Breast epithelium (tissue), 4 donors: ENCODE data around the gene MINDY4B. TPM values are rescaled to one million over a fixed set of nuclear protein-coding genes. Genes with fewer than 3 reads are reported as not detected.

Experiments used
- DNase-seq, 2 donors: peaks; one replicate each; pipeline ENCODE4 v3.0.0-alpha.2; 2019; ENCODE audit warnings: low spot score in 2 of 2
- H3K27ac ChIP-seq, 2 donors: fragments of 200-600 bp; sonication (generic) in 1 of 2; one replicate each; pipeline ENCODE4 v1.5.1; 2016 to 2019; ENCODE audit warnings: mild to moderate bottlenecking in 1 of 2
- H3K27me3 ChIP-seq, 2 donors: fragments of 200-600 bp; sonication (generic) in 1 of 2; one replicate each; pipeline versions ENCODE4 v1.5.1 to v1.6.0; 2017 to 2019; ENCODE audit warnings: control low read depth in 1 of 2, mild to moderate bottlenecking in 1 of 2
- H3K36me3 ChIP-seq: fragments of 200-600 bp; one replicate; pipeline ENCODE4 v1.5.1; 2019
- H3K4me1 ChIP-seq, 2 donors: fragments of 200-600 bp; sonication (generic); one replicate each; pipeline ENCODE4 v1.5.1; 2016 to 2019; ENCODE audit warnings: control low read depth in 1 of 2
- H3K4me3 ChIP-seq, 3 donors: fragments of 200-600 bp; sonication (generic); 1 replicate in 2 of 3; 2 replicates in 1 of 3; pipeline ENCODE4 v1.5.1; 2016 to 2019; ENCODE audit warnings: mild to moderate bottlenecking in 3 of 3, moderate library complexity in 2 of 3
- H3K9me3 ChIP-seq, 2 donors: fragments of 200-600 bp; sonication (generic) in 1 of 2; one replicate each; pipeline ENCODE4 v1.5.1; 2016 to 2019; ENCODE audit warnings: control low read depth in 1 of 2
- CTCF ChIP-seq, 3 donors: fragments of 450-650 bp; IDR thresholded peaks; one replicate each; pipeline ENCODE4 v1.5.1; 2016 to 2017; ENCODE audit warnings: antibody characterized with exemption in 3 of 3, mild to moderate bottlenecking in 3 of 3, moderate library complexity in 3 of 3
- POLR2A ChIP-seq: fragments of 450-650 bp; IDR thresholded peaks from one replicate; pipeline ENCODE4 v1.6.1; 2016; ENCODE audit warnings: antibody characterized with exemption, mild to moderate bottlenecking, moderate library complexity
- POLR2AphosphoS5 ChIP-seq, 3 donors: sonication (generic); formaldehyde crosslinking; IDR thresholded peaks; one replicate each; pipeline ENCODE4 v1.6.1; 2017; ENCODE audit warnings: antibody characterized with exemption in 3 of 3
- intact Hi-C: fragments of 100-400 bp; cut with DNase I; formaldehyde crosslinking; loops from one replicate; pipeline ENCODE4 v1.15.1; 2023; ENCODE audit warnings: low total_unique reads
- total RNA-seq, 3 donors: library from RNA; depleted of rRNA; stranded (reverse); fragments of >200 nt; gene quantifications; one replicate each; pipeline ENCODE4 v1.1.0, GENCODE V29; 2016

MINDY4B gene
- total RNA-seq, 3 donors from 2014 or later = not detected

GRCh38 chr3:150850191-150850590 lies 55.0 kb downstream of the MINDY4B start:
- Histone ChIP-seq H3K4me1 (no peaks in the 10 kb centered on the region), H3K4me3 (no peak overlapping the region), H3K9me3 (peaks cover 0 to 6% of the 10 kb centered on the region in 2 donors), H3K36me3 (no peaks in the 10 kb centered on the region), H3K27ac (no peak overlapping the region), H3K27me3 (no peaks in the 10 kb centered on the region)
- TF ChIP-seq POLR2AphosphoS5 (IDR thresholded peaks at IDR 0.05) (no peak), CTCF (IDR thresholded peaks at IDR 0.05) (no peak), POLR2A (no peak)
- no peak for DNase-seq
- intact Hi-C loops = no loop called here

GRCh38 chr3:150848864-150849263 lies 56.4 kb downstream of the MINDY4B start:
- Histone ChIP-seq H3K4me1 (no peaks in the 10 kb centered on the region), H3K27me3 (no peaks in the 10 kb centered on the region), H3K36me3 (no peaks in the 10 kb centered on the region), H3K9me3 (peaks cover 0 to 6% of the 10 kb centered on the region in 2 donors), H3K27ac (no peak overlapping the region), H3K4me3 (no peak overlapping the region)
- no peak for TF ChIP-seq POLR2A
- no peak for TF ChIP-seq CTCF (IDR thresholded peaks at IDR 0.05)
- TF ChIP-seq POLR2AphosphoS5 (IDR thresholded peaks at IDR 0.05) = no peak
- no peak for DNase-seq
- intact Hi-C loops = no loop called here

- Histone ChIP-seq H3K27me3 (no peaks in the 10 kb centered on the region), H3K36me3 (no peaks in the 10 kb centered on the region), H3K4me3 (no peak overlapping the region), H3K27ac (no peak overlapping the region), H3K9me3 (peaks cover 0 to 6% of the 10 kb centered on the region in 2 donors), H3K4me1 (no peaks in the 10 kb centered on the region)
- DNase-seq = no peak
- TF ChIP-seq POLR2AphosphoS5 (IDR thresholded peaks at IDR 0.05) (no peak), CTCF (IDR thresholded peaks at IDR 0.05) (no peak), POLR2A (no peak)
- intact Hi-C loops = no loop called here
These were observed 57.8 kb downstream of the MINDY4B start for GRCh38 chr3:150847433-150847832.

- Histone ChIP-seq H3K27ac (no peak overlapping the region), H3K4me1 (no peaks in the 10 kb centered on the region), H3K27me3 (no peaks in the 10 kb centered on the region), H3K36me3 (no peaks in the 10 kb centered on the region), H3K9me3 (no peaks in the 10 kb centered on the region), H3K4me3 (no peak overlapping the region)
- TF ChIP-seq CTCF (IDR thresholded peaks at IDR 0.05) (no peak), POLR2A (no peak), POLR2AphosphoS5 (IDR thresholded peaks at IDR 0.05) (no peak)
- intact Hi-C loops = no loop called here
- DNase-seq = no peak
These were observed 60.8 kb downstream of the MINDY4B start for GRCh38 chr3:150844484-150844883.

GRCh38 chr3:150843241-150843640 lies 62.0 kb downstream of the MINDY4B start:
- Histone ChIP-seq H3K4me3 (no peak overlapping the region), H3K9me3 (no peaks in the 10 kb centered on the region), H3K4me1 (no peaks in the 10 kb centered on the region), H3K27ac (no peak overlapping the region), H3K27me3 (no peaks in the 10 kb centered on the region), H3K36me3 (no peaks in the 10 kb centered on the region)
- DNase-seq = no peak
- intact Hi-C loops = no loop called here
- no peak for TF ChIP-seq POLR2A
- no peak for TF ChIP-seq CTCF (IDR thresholded peaks at IDR 0.05)
- TF ChIP-seq POLR2AphosphoS5 (IDR thresholded peaks at IDR 0.05) = no peak
